B cell (primary cell): ENCODE results near the gene TMEM208. TPM values are rescaled to one million over a fixed set of nuclear protein-coding genes. Genes with fewer than 3 reads are reported as not detected.

ENCODE experiments used
- ATAC-seq: fragments of 200-7000 bp; cut with Tn5 transposase; one replicate; pipeline ENCODE4 v1.10.0; 2021; ENCODE audit warnings: low read depth, mild to moderate bottlenecking, moderate number of reproducible peaks, moderate library complexity
- CTCF ChIA-PET: fragments of 350-600 bp; sonication (Branson Sonifier 250); formaldehyde crosslinking; loops from one replicate; lab custom pipeline; 2021; ENCODE audit warnings: antibody characterized with exemption, inconsistent platforms; lab: Charles Lee
- POLR2A ChIA-PET: fragments of 350-600 bp; sonication (Branson Sonifier 250); formaldehyde crosslinking; loops from one replicate; lab custom pipeline; 2021; ENCODE audit warnings: antibody characterized with exemption; lab: Charles Lee
- DNase-seq: peaks from one replicate; pipeline ENCODE4 v3.0.0; 2013
- H2AFZ ChIP-seq: 2 replicates; pipeline ENCODE4 v1.6.1; 2012; ENCODE audit warnings: mild to moderate bottlenecking, low read depth, low read length; ENCODE audit not compliant: insufficient read depth, poor library complexity, severe bottlenecking
- H3K27ac ChIP-seq, 2 donors: 1 replicate in 1 of 2; 2 replicates in 1 of 2; pipeline ENCODE4 v1.5.1; 2012 to 2013; ENCODE audit warnings: low read length in 2 of 2, mild to moderate bottlenecking in 2 of 2, moderate library complexity in 1 of 2
- H3K27me3 ChIP-seq, 4 experiments: fragments of 200-600 bp in 1 of 4; sonication (generic) in 1 of 4; replicated peaks in 1 of 4; 1 replicate in 2 of 4; 2 replicates in 2 of 4; pipeline versions ENCODE4 v1.6.1 to v1.7.0; 2013 to 2016; ENCODE audit warnings: low read length in 3 of 4, mild to moderate bottlenecking in 2 of 4, mixed read lengths in 1 of 4, moderate library complexity in 1 of 4; ENCODE audit not compliant: insufficient read depth in 4 of 4, control insufficient read depth in 3 of 4; ENCODE audit errors: control extremely low read depth in 1 of 4
- H3K36me3 ChIP-seq, 2 experiments: replicated peaks in 1 of 2; 1 replicate in 1 of 2; 2 replicates in 1 of 2; pipeline versions ENCODE4 v1.6.1 to v1.7.1; 2013; ENCODE audit warnings: low read length in 1 of 2; ENCODE audit not compliant: insufficient read depth in 2 of 2, control insufficient read depth in 1 of 2; ENCODE audit errors: control extremely low read depth in 1 of 2, extremely low read depth in 1 of 2
- H3K4me1 ChIP-seq, 2 donors: fragments of 200-600 bp in 1 of 2; sonication (generic) in 1 of 2; 1 replicate in 1 of 2; 2 replicates in 1 of 2; pipeline versions ENCODE4 v1.5.1 to v1.6.1; 2013 to 2017; ENCODE audit warnings: low read length in 2 of 2; ENCODE audit not compliant: control insufficient read depth in 2 of 2, insufficient read depth in 2 of 2
- H3K4me2 ChIP-seq: replicated peaks from 2 replicates; pipeline ENCODE3; 2012; ENCODE audit warnings: mild to moderate bottlenecking, low read depth, low read length; ENCODE audit not compliant: poor library complexity, severe bottlenecking
- H3K4me3 ChIP-seq, 5 experiments: fragments of 200-600 bp in 1 of 5; sonication (generic) in 1 of 5; 1 replicate in 3 of 5; 2 replicates in 2 of 5; pipeline versions ENCODE4 v1.5.1 to v1.7.0; 2011 to 2016; ENCODE audit warnings: low read length in 4 of 5, mild to moderate bottlenecking in 4 of 5, low read depth in 2 of 5, control low read depth in 1 of 5, moderate library complexity in 1 of 5; ENCODE audit not compliant: insufficient read depth in 1 of 5; ENCODE audit errors: control extremely low read depth in 1 of 5, extremely low read depth in 1 of 5
- H3K79me2 ChIP-seq: fragments of 200-600 bp; sonication (generic); one replicate; pipeline ENCODE4 v1.6.0; 2016; ENCODE audit warnings: low read length; ENCODE audit not compliant: control insufficient read depth, insufficient read depth
- H3K9ac ChIP-seq: fragments of 200-600 bp; sonication (generic); 2 replicates; pipeline ENCODE4 v1.6.1; 2017; ENCODE audit warnings: mild to moderate bottlenecking, low read length, moderate library complexity
- H3K9me3 ChIP-seq, 3 donors: one replicate each; pipeline versions ENCODE4 v1.6.1 to v1.7.1; 2013; ENCODE audit warnings: low read length in 2 of 3; ENCODE audit not compliant: control insufficient read depth in 2 of 3, insufficient read depth in 1 of 3; ENCODE audit errors: control extremely low read depth in 1 of 3
- H4K20me1 ChIP-seq: 2 replicates; pipeline ENCODE4 v1.6.0; 2012; ENCODE audit warnings: mild to moderate bottlenecking, low read length; ENCODE audit not compliant: insufficient read depth, control insufficient read depth, poor library complexity, severe bottlenecking
- H3K27ac Mint-ChIP-seq: one replicate; pipeline ENCODE4 v1.8.0; 2021; ENCODE audit warnings: mixed read lengths
- H3K27me3 Mint-ChIP-seq: one replicate; pipeline ENCODE4 v1.8.0; 2021; ENCODE audit warnings: mixed read lengths
- H3K4me1 Mint-ChIP-seq: one replicate; pipeline ENCODE4 v1.8.0; 2021; ENCODE audit warnings: mixed read lengths
- H3K4me3 Mint-ChIP-seq: one replicate; pipeline ENCODE4 v1.8.0; 2021; ENCODE audit warnings: mixed read lengths
- H3K9me3 Mint-ChIP-seq: one replicate; pipeline ENCODE4 v1.8.0; 2022; ENCODE audit warnings: mixed read lengths; ENCODE audit not compliant: insufficient read depth
- CTCF ChIP-seq: fragments of 200-600 bp; IDR thresholded peaks from one replicate; pipeline ENCODE4 v1.8.0; 2022; ENCODE audit warnings: antibody characterized with exemption, mild to moderate bottlenecking
- EZH2 ChIP-seq: IDR thresholded peaks from 2 replicates; pipeline ENCODE4 v1.6.1; 2012; ENCODE audit warnings: borderline replicate concordance, low read depth, mild to moderate bottlenecking, moderate library complexity, low read length; ENCODE audit not compliant: insufficient read depth, poor library complexity, severe bottlenecking
- WGBS: methylation state at CpG from one replicate; pipeline ENCODE4 v1.1.5; 2013; ENCODE audit warnings: missing lambda C conversion rate; ENCODE audit not compliant: insufficient coverage; 5-methylcytosine and 5-hydroxymethylcytosine counted together
- intact Hi-C: fragments of 100-400 bp; cut with micrococcal nuclease; formaldehyde crosslinking; loops from one replicate; pipeline ENCODE4 v1.10.0; 2022
- polyA plus RNA-seq: library from polyadenylated mRNA; depleted of rRNA; stranded (reverse); fragments of >200 nt; gene quantifications from 2 replicates; pipeline ENCODE4 v1.2.3, GENCODE V29; 2012
- total RNA-seq, 2 donors: library from RNA; stranded (reverse); fragments of 120-200 nt in 1 of 2; gene quantifications; 1 replicate in 1 of 2; 2 replicates in 1 of 2; pipeline versions ENCODE4 v1.2.3 to v1.2.4, GENCODE V29; 2013 to 2022

Gene TMEM208
- total and polyA plus RNA-seq, 2 donors (not counting 1 experiment from before 2014, with no cell fraction given) = 36.1 to 40.4 TPM

GRCh38 chr16:67190448-67191399, 36.2 kb upstream of the TMEM208 start:
- no peak for DNase-seq
- peaks cover 0 to 8% (median 0%) of the 10 kb centered on the region in 3 donors for H3K9me3 ChIP-seq
- TF ChIP-seq EZH2 = no peak
- no peak for TF ChIP-seq CTCF
- ChIA-PET CTCF (interaction anchor here (0.6 kb wide), 1 partner anchor 36 kb away, joined by 3 read pairs; no protein-coding TSS in a partner anchor), POLR2A (interaction anchor here (0.7 kb wide), 1 partner anchor 148 kb away, joined by 6 read pairs; no protein-coding TSS in a partner anchor)
- H3K27me3 ChIP-seq = peaks cover 0 to 28% (median 4%) of the 10 kb centered on the region in 4 experiments
- H3K36me3 ChIP-seq = peaks cover 0 to 21% of the 10 kb centered on the region in 2 experiments
- H3K9ac ChIP-seq = no peak overlapping the region
- intact Hi-C loops = no loop called here
- H3K27ac ChIP-seq = no peak overlapping the region
- H3K4me2 ChIP-seq = no peak overlapping the region
- peaks cover 8% of the 10 kb centered on the region for H3K27me3 Mint-ChIP-seq
- H3K4me1 ChIP-seq = peaks cover 24 to 29% of the 10 kb centered on the region in 2 donors
- WGBS = 95% methylated on average over 4 of the region's 13 CpGs
- peaks cover 26% of the 10 kb centered on the region for H3K4me1 Mint-ChIP-seq
- H3K79me2 ChIP-seq = peaks cover 37% of the 10 kb centered on the region
- no peak for ATAC-seq
- H3K4me3 Mint-ChIP-seq = peak overlapping the region; percentile 92
- H4K20me1 ChIP-seq = peaks cover 26% of the 10 kb centered on the region
- H3K9me3 Mint-ChIP-seq = no peaks in the 10 kb centered on the region
- H3K4me3 ChIP-seq = no peak overlapping the region
- no peak overlapping the region for H3K27ac Mint-ChIP-seq
- H2AFZ ChIP-seq = peak overlapping the region; percentile 78
